Ureter (tissue), 1 donor: ENCODE results near the gene UTP18. TPM values are rescaled to one million over a fixed set of nuclear protein-coding genes. Genes with fewer than 3 reads are reported as not detected.
"Not testable (repeated sequence)": the region's sequence is repeated elsewhere in the genome, so short reads cannot be mapped to it uniquely, and the experiment has no call there.

Experiments
- DNase-seq: peaks from one replicate; pipeline ENCODE4 v3.0.0-alpha.2; 2020; ENCODE audit warnings: low spot score
- total RNA-seq: library from RNA; stranded (reverse); gene quantifications from one replicate; pipeline ENCODE4 v1.2.4, GENCODE V29; 2023
- donor health status: DM: yes; HTN: yes; CAD: no.

UTP18 gene
- total RNA-seq = 35.3 TPM

- DNase-seq = peak; percentile 97
These were observed at the start of gene UTP18 for GRCh38 chr17:51260237-51261023. UTP18 (plus strand) TSS chr17:51260546; CDS start chr17:51260585, 39 bp downstream.

GRCh38 chr17:51214920-51215319 lies 45.4 kb upstream of the UTP18 start:
- DNase-seq = no peak

- DNase-seq = no peak
These were observed 42.4 kb upstream of the UTP18 start for GRCh38 chr17:51217946-51218345.

- no peak for DNase-seq
These were observed 39.0 kb upstream of the UTP18 start for GRCh38 chr17:51221322-51221721.

- DNase-seq = no peak
These were observed 35.7 kb upstream of the UTP18 start for GRCh38 chr17:51224402-51225262.

- DNase-seq = not testable (repeated sequence)
These were observed 34.8 kb upstream of the UTP18 start for GRCh38 chr17:51225523-51225922.

GRCh38 chr17:51228161-51228560 lies 32.2 kb upstream of the UTP18 start:
- DNase-seq = no peak

GRCh38 chr17:51229889-51230288 lies 30.5 kb upstream of the UTP18 start:
- no peak for DNase-seq

GRCh38 chr17:51230306-51230705 lies 30.0 kb upstream of the UTP18 start:
- no peak for DNase-seq

- DNase-seq = no peak
These were observed 28.3 kb upstream of the UTP18 start for GRCh38 chr17:51231999-51232398.

- no peak for DNase-seq
These were observed 26.2 kb upstream of the UTP18 start for GRCh38 chr17:51234162-51234561.

- DNase-seq = no peak
These were observed 22.0 kb upstream of the UTP18 start for GRCh38 chr17:51238255-51238887.

GRCh38 chr17:51240275-51240674 lies 20.1 kb upstream of the UTP18 start:
- DNase-seq = no peak

- DNase-seq = no peak
These were observed 16.3 kb upstream of the UTP18 start for GRCh38 chr17:51244041-51244440.

GRCh38 chr17:51245535-51245934 lies 14.8 kb upstream of the UTP18 start:
- no peak for DNase-seq

- no peak for DNase-seq
These were observed 10.0 kb upstream of the UTP18 start for GRCh38 chr17:51250314-51250840.

- DNase-seq = no peak
These were observed 9.3 kb upstream of the UTP18 start for GRCh38 chr17:51251010-51251409.

- no peak for DNase-seq
These were observed 4.7 kb upstream of the UTP18 start for GRCh38 chr17:51255673-51256072.

- DNase-seq = no peak
These were observed 4.2 kb upstream of the UTP18 start for GRCh38 chr17:51256101-51256500.

- DNase-seq = no peak
These were observed 2.9 kb upstream of the UTP18 start for GRCh38 chr17:51257150-51258081.
